SK-N-MC (cell line): Measurements from ENCODE around the gene STARD4.

Experiments
- EZH2 ChIP-seq: fragments of 200-600 bp; sonication (generic); IDR thresholded peaks from one replicate; pipeline ENCODE4 v1.6.1; 2017; ENCODE audit warnings: antibody characterized with exemption
- POLR2AphosphoS5 ChIP-seq: IDR thresholded peaks from 2 replicates; pipeline ENCODE4 v1.6.1; 2012; ENCODE audit warnings: mild to moderate bottlenecking, low read depth, low read length, borderline replicate concordance

- no peak for TF ChIP-seq POLR2AphosphoS5
- no peak for TF ChIP-seq EZH2
Observed at GRCh38 chr5:111517853-111518501, 5.6 kb upstream of the STARD4 start.
